ENCODE data around the gene SH2B3. TPM values are rescaled to one million over a fixed set of nuclear protein-coding genes. Genes with fewer than 3 reads are reported as not detected.

SH2B3 gene
- total RNA-seq, 1 experiment from 2014 or later = 6.5 TPM

GRCh38 chr12:111445726-111446581 lies 40.2 kb downstream of the SH2B3 start:
- ChIA-PET CTCF (no interaction called here), POLR2A (ENCODE audit: unreplicated experiment) (no interaction called here)
- peaks cover 66% of the 10 kb centered on the region for H3F3A ChIP-seq (ENCODE audit: insufficient read depth, low read depth)
- peaks cover 10% of the 10 kb centered on the region for H3K36me3 ChIP-seq (ENCODE audit: low read depth)
- TF ChIP-seq EZH2 (IDR thresholded peaks at IDR 0.05; ENCODE audit: low read depth) (no peak), CTCF (conservative IDR thresholded peaks at IDR 0.05) (no peak)
- no peaks in the 10 kb centered on the region for H3K79me2 ChIP-seq (ENCODE audit: low read depth)
- peaks cover 21% of the 10 kb centered on the region for H4K20me1 ChIP-seq (ENCODE audit: insufficient read depth)
- intact Hi-C loops (cut with micrococcal nuclease; ENCODE audit: unreplicated experiment) = no loop called here
- H3K9me3 ChIP-seq (ENCODE audit: insufficient read depth, low read depth) = no peaks in the 10 kb centered on the region
- no peak overlapping the region for H3K4me3 ChIP-seq
- no peak overlapping the region for H3K4me2 ChIP-seq
- no peak overlapping the region for H3K27ac ChIP-seq
- no peaks in the 10 kb centered on the region for H3K9me2 ChIP-seq (ENCODE audit: insufficient read depth)
- DNase-seq = no peak
- BruUV-seq (replicated peaks) = no TSS peak
- H3K27me3 ChIP-seq (ENCODE audit: insufficient read depth, low read depth) = no peaks in the 10 kb centered on the region
- H3K4me1 ChIP-seq (replicated peaks; ENCODE audit: insufficient read depth) = no peaks in the 10 kb centered on the region; the same call in 1 of the 2 replicates
- H2AFZ ChIP-seq = no peak overlapping the region

- CTCF ChIA-PET = interaction anchor here (0.6 kb wide), 1 partner anchor 115 kb away, joined by 5 read pairs; no protein-coding TSS in a partner anchor
- Histone ChIP-seq H3K9me3 (ENCODE audit: insufficient read depth, low read depth) (no peaks in the 10 kb centered on the region), H3F3A (ENCODE audit: insufficient read depth, low read depth) (peaks cover 64% of the 10 kb centered on the region), H3K27ac (no peak overlapping the region), H2AFZ (no peak overlapping the region), H3K79me2 (ENCODE audit: low read depth) (no peaks in the 10 kb centered on the region), H3K27me3 (ENCODE audit: insufficient read depth, low read depth) (no peaks in the 10 kb centered on the region), H3K4me1 (replicated peaks; ENCODE audit: insufficient read depth) (no peaks in the 10 kb centered on the region; the same call in 1 of the 2 replicates), H4K20me1 (ENCODE audit: insufficient read depth) (peaks cover 28% of the 10 kb centered on the region), H3K9me2 (ENCODE audit: insufficient read depth) (no peaks in the 10 kb centered on the region), H3K4me2 (no peak overlapping the region), H3K4me3 (no peak overlapping the region), H3K36me3 (ENCODE audit: low read depth) (peaks cover 13% of the 10 kb centered on the region)
- intact Hi-C loops (cut with micrococcal nuclease; ENCODE audit: unreplicated experiment) = no loop called here
- no peak for DNase-seq
- POLR2A ChIA-PET (ENCODE audit: unreplicated experiment) = interaction anchor here (0.6 kb wide), 1 partner anchor 640 kb away, joined by 16 read pairs; no protein-coding TSS in a partner anchor
- TF ChIP-seq EZH2 (IDR thresholded peaks at IDR 0.05; ENCODE audit: low read depth) (no peak), CTCF (conservative IDR thresholded peaks at IDR 0.05) (no peak)
- no TSS peak for BruUV-seq (replicated peaks)
These were observed 41.2 kb downstream of the SH2B3 start for GRCh38 chr12:111446631-111447570.

- Histone ChIP-seq H3K9me2 (ENCODE audit: insufficient read depth) (no peaks in the 10 kb centered on the region), H3F3A (ENCODE audit: insufficient read depth, low read depth) (peaks cover 63% of the 10 kb centered on the region), H3K27ac (no peak overlapping the region), H3K4me3 (no peak overlapping the region), H4K20me1 (ENCODE audit: insufficient read depth) (peaks cover 26% of the 10 kb centered on the region), H3K4me2 (no peak overlapping the region), H3K4me1 (replicated peaks; ENCODE audit: insufficient read depth) (no peaks in the 10 kb centered on the region), H3K79me2 (ENCODE audit: low read depth) (no peaks in the 10 kb centered on the region), H3K27me3 (ENCODE audit: insufficient read depth, low read depth) (no peaks in the 10 kb centered on the region), H2AFZ (no peak overlapping the region), H3K36me3 (ENCODE audit: low read depth) (peaks cover 13% of the 10 kb centered on the region), H3K9me3 (ENCODE audit: insufficient read depth, low read depth) (no peaks in the 10 kb centered on the region)
- TF ChIP-seq EZH2 (IDR thresholded peaks at IDR 0.05; ENCODE audit: low read depth) (no peak), CTCF (conservative IDR thresholded peaks at IDR 0.05) (no peak)
- BruUV-seq (replicated peaks) = no TSS peak
- CTCF ChIA-PET = no interaction called here
- DNase-seq = no peak
- intact Hi-C loops (cut with micrococcal nuclease; ENCODE audit: unreplicated experiment) = no loop called here
- POLR2A ChIA-PET (ENCODE audit: unreplicated experiment) = interaction anchor here (0.6 kb wide), 1 partner anchor 641 kb away, joined by 16 read pairs; no protein-coding TSS in a partner anchor
These were observed 42.0 kb downstream of the SH2B3 start for GRCh38 chr12:111447571-111448265.
